Osteoblast (primary cell): ENCODE data around the gene SMAD3. TPM values are rescaled to one million over a fixed set of nuclear protein-coding genes. Genes with fewer than 3 reads are reported as not detected.
A peak's percentile ranks its signal among the peaks of the same experiment; 100 is the strongest.

Experiments
- DNase-seq: peaks from one replicate; pipeline ENCODE4 v3.0.0; 2011; ENCODE audit warnings: low spot score, mixed read lengths; ENCODE audit not compliant: insufficient read length; ENCODE audit errors: missing footprints
- H2AFZ ChIP-seq: 2 replicates; pipeline ENCODE4 v1.6.0; 2011; ENCODE audit warnings: mild to moderate bottlenecking, low read length
- H3K27ac ChIP-seq: 2 replicates; pipeline ENCODE4 v1.5.1; 2011; ENCODE audit warnings: mild to moderate bottlenecking, low read depth, low read length, moderate library complexity
- H3K27me3 ChIP-seq: 2 replicates; pipeline ENCODE4 v1.6.0; 2012; ENCODE audit warnings: mild to moderate bottlenecking, control low read depth, inconsistent platforms, low read length, moderate library complexity; ENCODE audit not compliant: insufficient read depth
- H3K36me3 ChIP-seq: 2 replicates; pipeline ENCODE4 v1.5.1; 2011; ENCODE audit warnings: mild to moderate bottlenecking, low read length, control low read depth, moderate library complexity; ENCODE audit not compliant: insufficient read depth
- H3K4me1 ChIP-seq: 2 replicates; pipeline ENCODE4 v1.5.1; 2011; ENCODE audit warnings: mild to moderate bottlenecking, low read length, control low read depth, moderate library complexity; ENCODE audit not compliant: insufficient read depth
- H3K4me2 ChIP-seq: 2 replicates; pipeline ENCODE4 v1.6.0; 2011; ENCODE audit warnings: mild to moderate bottlenecking, low read length; ENCODE audit not compliant: insufficient read depth
- H3K4me3 ChIP-seq: fragments of 200-600 bp; sonication (generic); 3 replicates; pipeline ENCODE4 v1.5.1; 2012; ENCODE audit warnings: mild to moderate bottlenecking, low read length, inconsistent platforms; ENCODE audit not compliant: insufficient read depth
- H3K79me2 ChIP-seq: 2 replicates; pipeline ENCODE4 v1.6.0; 2012; ENCODE audit warnings: mild to moderate bottlenecking, low read length, control low read depth, inconsistent platforms; ENCODE audit not compliant: insufficient read depth
- H3K9me3 ChIP-seq: 2 replicates; pipeline ENCODE4 v1.5.1; 2011; ENCODE audit warnings: low read depth, low read length, control low read depth
- H4K20me1 ChIP-seq: 2 replicates; pipeline ENCODE4 v1.6.0; 2012; ENCODE audit warnings: mild to moderate bottlenecking, low read length, control low read depth; ENCODE audit not compliant: insufficient read depth
- CTCF ChIP-seq: IDR thresholded peaks from 2 replicates; pipeline ENCODE4 v1.5.1; 2011; ENCODE audit warnings: mild to moderate bottlenecking, low read depth, low read length, moderate library complexity; ENCODE audit errors: extremely low read depth
- total RNA-seq: library from RNA; depleted of rRNA; stranded (reverse); fragments of >200 nt; gene quantifications from 2 replicates; pipeline ENCODE4 v1.2.3, GENCODE V29; 2012

SMAD3 gene
- total RNA-seq, 1 donor: 60.1 TPM

GRCh38 chr15:67197364-67197695 lies 131.9 kb downstream of the SMAD3 start:
- Histone ChIP-seq H4K20me1 (no peaks in the 10 kb centered on the region), H2AFZ (no peak overlapping the region), H3K27me3 (no peaks in the 10 kb centered on the region), H3K9me3 (no peaks in the 10 kb centered on the region), H3K4me3 (no peak overlapping the region), H3K4me2 (no peak overlapping the region), H3K36me3 (peaks cover 40% of the 10 kb centered on the region), H3K79me2 (peaks cover 4% of the 10 kb centered on the region), H3K4me1 (peaks cover 73% of the 10 kb centered on the region), H3K27ac (peak overlapping the region; percentile 80)
- DNase-seq: no peak
- no peak for TF ChIP-seq CTCF

- Histone ChIP-seq H3K9me3 (no peaks in the 10 kb centered on the region), H4K20me1 (no peaks in the 10 kb centered on the region), H3K4me3 (no peak overlapping the region), H3K4me2 (no peak overlapping the region), H2AFZ (no peak overlapping the region), H3K4me1 (peaks cover 73% of the 10 kb centered on the region), H3K27me3 (no peaks in the 10 kb centered on the region), H3K27ac (peak overlapping the region; percentile 80), H3K36me3 (peaks cover 30% of the 10 kb centered on the region), H3K79me2 (no peaks in the 10 kb centered on the region)
- no peak for TF ChIP-seq CTCF
- DNase-seq: no peak
These were observed 132.9 kb downstream of the SMAD3 start for GRCh38 chr15:67198157-67198754.

GRCh38 chr15:67199391-67199790 lies 134.0 kb downstream of the SMAD3 start:
- no peak for DNase-seq
- Histone ChIP-seq H3K79me2 (no peaks in the 10 kb centered on the region), H3K9me3 (no peaks in the 10 kb centered on the region), H3K27ac (peak overlapping the region; percentile 80), H3K4me2 (peak overlapping the region; percentile 2), H2AFZ (no peak overlapping the region), H3K36me3 (peaks cover 23% of the 10 kb centered on the region), H3K4me1 (peaks cover 67% of the 10 kb centered on the region), H4K20me1 (no peaks in the 10 kb centered on the region), H3K4me3 (no peak overlapping the region), H3K27me3 (no peaks in the 10 kb centered on the region)
- TF ChIP-seq CTCF: no peak

GRCh38 chr15:67199881-67200763 lies 134.7 kb downstream of the SMAD3 start:
- peaks cover 61% of the 10 kb centered on the region for H3K4me1 ChIP-seq
- no peaks in the 10 kb centered on the region for H3K27me3 ChIP-seq
- peak overlapping the region; percentile 80 for H3K27ac ChIP-seq
- peak overlapping the region; percentile 2 for H3K4me2 ChIP-seq
- H3K4me3 ChIP-seq: no peak overlapping the region
- no peaks in the 10 kb centered on the region for H4K20me1 ChIP-seq
- H3K9me3 ChIP-seq: no peaks in the 10 kb centered on the region
- peaks cover 16% of the 10 kb centered on the region for H3K36me3 ChIP-seq
- H3K79me2 ChIP-seq: no peaks in the 10 kb centered on the region
- DNase-seq: no peak
- H2AFZ ChIP-seq: no peak overlapping the region
- TF ChIP-seq CTCF: no peak
